Measurements from ENCODE around the gene FOXO3.
"Not testable (repeated sequence)": the region's sequence is repeated elsewhere in the genome, so short reads cannot be mapped to it uniquely, and the experiment has no call there.

Gene FOXO3

GRCh38 chr6:108526739-108527174 is 34.0 kb upstream of the FOXO3 start:
- Histone ChIP-seq H3K27me3 (replicated peaks) (no peaks in the 10 kb centered on the region), H3K27ac (no peak overlapping the region), H3K36me3 (replicated peaks) (no peaks in the 10 kb centered on the region), H3K4me3 (ENCODE audit: low read depth, low read length) (no peak overlapping the region)
- DNase-seq = peak; percentile 6
- in situ Hi-C loops (cut with HindIII; ENCODE audit: low pct_ligation_motif_present, low sequenced_read_pairs) = no loop called here
- TF ChIP-seq CTCF (IDR thresholded peaks at IDR 0.05; ENCODE audit: low read depth, low read length, missing control alignments) = peak; percentile 78

DNA sequence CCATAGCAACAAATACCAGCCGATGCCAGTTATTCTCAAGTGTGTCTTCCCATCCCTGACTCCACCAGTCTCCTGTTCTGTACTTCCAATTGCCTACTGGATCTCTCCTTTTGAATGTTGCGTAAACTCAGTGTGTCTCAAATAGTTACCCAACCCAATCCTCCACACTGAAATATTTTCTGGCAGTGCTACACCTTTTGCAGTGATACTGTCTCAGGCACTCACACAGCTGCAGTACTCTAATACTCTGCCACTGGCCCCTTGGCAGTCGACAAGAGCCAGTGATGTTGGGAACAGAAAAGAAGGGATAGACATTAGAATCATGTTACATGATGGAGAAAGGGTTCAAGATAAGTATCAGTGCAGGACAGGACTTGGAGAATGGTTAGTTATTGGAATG is 31.8 kb upstream of the FOXO3 start:
- no peaks in the 10 kb centered on the region for H3K27me3 ChIP-seq (replicated peaks)
- in situ Hi-C loops (cut with HindIII; ENCODE audit: low pct_ligation_motif_present, low sequenced_read_pairs) = no loop called here
- H3K4me3 ChIP-seq (ENCODE audit: low read depth, low read length) = no peak overlapping the region
- no peaks in the 10 kb centered on the region for H3K36me3 ChIP-seq (replicated peaks)
- no peak for DNase-seq
- TF ChIP-seq CTCF (IDR thresholded peaks at IDR 0.05; ENCODE audit: low read depth, low read length, missing control alignments) = no peak
- H3K27ac ChIP-seq = no peak overlapping the region

DNA sequence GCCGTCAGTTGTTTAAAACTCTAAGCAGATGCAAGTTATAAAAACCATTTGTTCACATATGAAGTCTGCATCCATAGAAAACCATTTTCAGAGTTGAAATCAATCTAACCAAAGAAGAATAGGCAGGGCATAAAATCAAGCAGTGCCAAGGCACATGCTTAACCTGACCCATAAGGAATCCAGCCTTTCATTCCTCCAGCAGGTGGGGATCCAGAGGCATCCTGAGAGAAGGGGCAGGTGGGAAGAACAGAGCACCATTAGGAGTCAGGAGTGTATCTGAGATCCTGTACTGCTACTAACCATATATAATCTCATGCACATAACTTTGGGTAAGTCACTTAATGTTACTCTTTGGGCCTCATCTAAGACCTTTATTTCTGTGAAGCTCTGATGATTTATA is 29.4 kb upstream of the FOXO3 start:
- no peak for DNase-seq
- H3K36me3 ChIP-seq (replicated peaks) = no peaks in the 10 kb centered on the region
- no peak overlapping the region for H3K4me3 ChIP-seq (ENCODE audit: low read depth, low read length)
- no peak overlapping the region for H3K27ac ChIP-seq
- no peaks in the 10 kb centered on the region for H3K27me3 ChIP-seq (replicated peaks)
- no peak for TF ChIP-seq CTCF (IDR thresholded peaks at IDR 0.05; ENCODE audit: low read depth, low read length, missing control alignments)
- in situ Hi-C loops (cut with HindIII; ENCODE audit: low pct_ligation_motif_present, low sequenced_read_pairs) = no loop called here

DNA sequence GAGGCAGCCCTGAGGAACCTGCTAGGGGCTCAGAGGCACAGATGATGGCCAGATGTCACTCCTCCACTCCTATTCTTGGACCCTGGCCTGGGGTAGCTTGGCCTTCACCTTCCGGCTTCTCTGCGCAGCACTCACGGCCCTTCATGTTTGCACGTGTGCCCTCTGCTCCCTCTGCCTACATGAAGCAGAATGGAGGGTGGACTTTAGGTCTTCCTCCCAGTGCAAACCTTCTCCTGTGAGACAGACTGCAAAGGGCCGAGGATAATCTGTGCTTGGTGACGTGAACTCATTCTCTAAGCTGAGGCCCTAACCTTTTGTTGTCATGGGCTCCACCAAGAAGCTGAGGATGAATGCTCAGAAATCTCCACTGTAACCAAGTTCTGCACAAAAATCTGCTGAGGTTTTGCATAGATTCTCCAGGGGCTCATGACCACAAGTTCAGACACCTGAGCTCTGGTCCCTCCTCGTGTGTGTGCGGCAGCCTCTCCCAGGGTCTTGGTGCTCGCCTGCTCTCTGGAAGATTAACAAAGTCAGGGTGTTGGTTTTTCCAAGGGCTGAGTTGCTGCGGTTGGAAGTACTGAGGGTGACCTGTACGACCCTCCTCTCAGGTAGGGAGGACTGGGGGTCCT is 25.5 kb upstream of the FOXO3 start:
- in situ Hi-C loops (cut with HindIII; ENCODE audit: low pct_ligation_motif_present, low sequenced_read_pairs) = no loop called here
- TF ChIP-seq CTCF (IDR thresholded peaks at IDR 0.05; ENCODE audit: low read depth, low read length, missing control alignments) = no peak
- no peak overlapping the region for H3K4me3 ChIP-seq (ENCODE audit: low read depth, low read length)
- H3K36me3 ChIP-seq (replicated peaks) = no peaks in the 10 kb centered on the region
- no peaks in the 10 kb centered on the region for H3K27me3 ChIP-seq (replicated peaks)
- no peak for DNase-seq
- no peak overlapping the region for H3K27ac ChIP-seq

GRCh38 chr6:108535920-108536535 is 24.7 kb upstream of the FOXO3 start:
- in situ Hi-C loops (cut with HindIII; ENCODE audit: low pct_ligation_motif_present, low sequenced_read_pairs); H3K4me3 ChIP-seq (ENCODE audit: low read depth, low read length); H3K27ac ChIP-seq; H3K27me3 ChIP-seq (replicated peaks); H3K36me3 ChIP-seq (replicated peaks); DNase-seq: not testable (repeated sequence)

- in situ Hi-C loops (cut with HindIII; ENCODE audit: low pct_ligation_motif_present, low sequenced_read_pairs) = no loop called here
- H3K36me3 ChIP-seq (replicated peaks) = no peaks in the 10 kb centered on the region
- H3K27ac ChIP-seq = no peak overlapping the region
- H3K4me3 ChIP-seq (ENCODE audit: low read depth, low read length) = no peak overlapping the region
- DNase-seq = peak; percentile 61
- H3K27me3 ChIP-seq (replicated peaks) = no peaks in the 10 kb centered on the region
- peak; percentile 89 for TF ChIP-seq CTCF (IDR thresholded peaks at IDR 0.05; ENCODE audit: low read depth, low read length, missing control alignments)
Measured at GRCh38 chr6:108541843-108542759, 18.6 kb upstream of the FOXO3 start.

Measured in brain microvascular endothelial cell (primary cell).